ENCODE measurements around the gene TRIP13.
"Not testable (repeated sequence)": the region's sequence is repeated elsewhere in the genome, so short reads cannot be mapped to it uniquely, and the experiment has no call there.

The TRIP13 gene

DNA sequence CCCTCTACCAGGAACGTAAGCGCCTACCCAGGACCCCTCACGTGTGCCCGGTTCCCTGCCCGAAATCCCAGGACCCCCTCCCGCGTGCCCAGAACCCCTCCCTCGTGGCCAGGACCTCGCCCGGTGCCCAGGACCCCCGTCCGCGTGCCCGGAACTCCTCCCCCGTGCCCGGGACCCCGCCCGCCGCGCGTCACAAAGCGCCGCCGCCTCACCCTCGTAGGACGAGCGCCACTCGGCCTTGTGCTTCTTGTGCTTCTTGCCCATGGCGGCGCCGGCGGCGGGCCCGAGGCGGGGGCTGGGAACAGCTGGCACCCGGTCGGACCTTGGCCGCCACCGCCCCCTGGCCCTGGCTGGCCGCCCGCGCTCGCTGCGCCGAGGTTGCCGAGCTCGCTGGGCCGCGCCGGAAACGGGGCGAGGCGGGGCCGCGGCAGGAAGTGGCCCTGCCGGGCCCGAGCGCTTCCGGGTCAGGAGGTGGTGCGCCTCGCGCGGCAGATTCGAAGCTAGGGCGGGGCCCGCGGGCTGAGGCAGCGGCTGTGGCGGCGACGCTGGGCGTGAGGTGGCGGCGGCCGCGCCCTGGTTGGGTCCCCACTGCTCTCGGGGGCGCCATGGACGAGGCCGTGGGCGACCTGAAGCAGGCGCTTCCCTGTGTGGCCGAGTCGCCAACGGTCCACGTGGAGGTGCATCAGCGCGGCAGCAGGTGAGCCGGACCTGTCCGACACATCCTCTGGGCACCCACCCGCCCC lies at the start of gene TRIP13, which contains the start of gene BRD9:
TRIP13 (plus strand) TSS at position 491 of the 743 bp plus-strand sequence; CDS start at position 606, 115 bp downstream.
BRD9 (minus strand) TSS at position 408 of the 743 bp plus-strand sequence; CDS start at position 264, 144 bp downstream.
- peak; percentile 96 for DNase-seq

GRCh38 chr5:843371-843770 lies 49.3 kb upstream of the TRIP13 start:
- not testable (repeated sequence) for DNase-seq

GRCh38 chr5:843926-844325 lies 48.8 kb upstream of the TRIP13 start:
- DNase-seq, result not testable (repeated sequence)

DNA sequence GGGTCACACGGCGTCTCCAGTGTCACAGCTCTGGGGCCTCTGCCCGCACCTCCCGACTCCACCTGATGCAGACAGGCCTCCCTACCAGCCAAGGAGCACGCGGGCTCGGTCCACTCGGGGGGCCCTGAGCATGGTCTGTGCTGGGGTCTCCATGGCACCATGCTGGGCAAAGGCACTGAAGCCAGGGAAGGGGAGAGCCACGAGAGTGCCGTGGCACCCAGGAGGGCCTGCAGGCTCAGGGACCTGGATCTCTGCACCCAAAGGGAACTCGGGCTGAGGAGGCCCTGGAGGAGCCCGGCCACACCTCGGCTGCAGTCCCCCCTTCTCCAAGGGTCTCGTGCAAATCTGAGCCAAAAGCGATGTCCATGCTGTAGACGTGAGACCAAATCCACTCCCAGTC lies 48.3 kb upstream of the TRIP13 start:
- not testable (repeated sequence) for DNase-seq

DNA sequence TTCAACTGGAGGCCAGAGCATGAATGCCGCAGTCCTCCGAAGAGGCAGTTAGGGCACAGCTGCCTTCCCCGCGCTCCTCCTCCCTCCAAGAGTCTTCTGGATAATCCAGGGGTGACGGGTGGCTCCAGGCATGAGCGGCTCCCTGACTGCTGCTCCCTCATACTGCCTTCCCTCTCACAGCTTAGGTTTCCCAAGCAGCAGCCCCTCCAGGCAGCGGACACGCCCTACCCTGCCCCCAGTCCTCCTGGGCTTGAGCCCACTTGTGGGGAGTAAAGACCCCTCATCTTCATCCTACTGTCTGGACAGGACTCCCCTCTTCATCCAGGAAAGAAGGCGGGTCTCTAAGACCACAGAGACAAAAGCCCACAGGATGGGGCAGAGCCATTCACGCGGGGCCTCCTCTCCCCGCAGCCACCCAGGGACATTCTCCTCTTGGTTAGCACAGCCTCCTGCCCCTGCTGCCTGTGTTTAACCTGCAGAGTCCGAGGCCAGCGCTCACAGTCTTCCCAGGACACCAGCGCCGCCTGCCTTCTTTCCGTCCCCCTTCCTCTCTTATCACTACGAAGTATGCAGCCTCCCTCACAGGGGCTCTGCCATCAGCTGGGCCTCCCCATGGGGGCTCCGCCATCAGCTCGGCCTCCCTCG lies 47.5 kb upstream of the TRIP13 start:
- not testable (repeated sequence) for DNase-seq

GRCh38 chr5:845676-846601 lies 46.7 kb upstream of the TRIP13 start:
- not testable (repeated sequence) for DNase-seq

GRCh38 chr5:846602-847091 lies 46.0 kb upstream of the TRIP13 start:
- not testable (repeated sequence) for DNase-seq

GRCh38 chr5:847212-847611 lies 45.5 kb upstream of the TRIP13 start:
- DNase-seq, result not testable (repeated sequence)

GRCh38 chr5:847736-848135 lies 44.9 kb upstream of the TRIP13 start:
- not testable (repeated sequence) for DNase-seq

DNA sequence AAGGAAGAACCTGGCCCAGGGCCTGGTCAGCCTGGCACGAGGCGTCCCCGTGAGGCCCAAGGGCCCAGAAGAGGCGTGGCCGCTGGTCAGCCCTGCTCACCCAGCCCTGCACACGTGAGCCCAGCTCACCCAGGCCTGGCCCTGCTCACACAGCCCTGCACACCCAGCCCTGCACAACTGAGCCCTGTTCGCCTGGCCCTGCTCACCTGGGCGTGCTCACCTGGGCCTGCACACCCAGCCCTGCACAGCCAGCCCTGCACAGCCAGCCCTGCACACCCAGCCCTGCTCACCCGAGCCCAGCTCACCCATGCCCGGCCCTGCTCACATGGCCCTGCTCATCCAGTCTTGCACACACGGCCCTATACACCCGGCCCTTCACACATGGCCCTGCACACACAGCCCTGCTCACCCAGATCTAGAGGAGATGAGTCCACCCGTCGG lies 44.0 kb upstream of the TRIP13 start:
- DNase-seq, result no peak

DNA sequence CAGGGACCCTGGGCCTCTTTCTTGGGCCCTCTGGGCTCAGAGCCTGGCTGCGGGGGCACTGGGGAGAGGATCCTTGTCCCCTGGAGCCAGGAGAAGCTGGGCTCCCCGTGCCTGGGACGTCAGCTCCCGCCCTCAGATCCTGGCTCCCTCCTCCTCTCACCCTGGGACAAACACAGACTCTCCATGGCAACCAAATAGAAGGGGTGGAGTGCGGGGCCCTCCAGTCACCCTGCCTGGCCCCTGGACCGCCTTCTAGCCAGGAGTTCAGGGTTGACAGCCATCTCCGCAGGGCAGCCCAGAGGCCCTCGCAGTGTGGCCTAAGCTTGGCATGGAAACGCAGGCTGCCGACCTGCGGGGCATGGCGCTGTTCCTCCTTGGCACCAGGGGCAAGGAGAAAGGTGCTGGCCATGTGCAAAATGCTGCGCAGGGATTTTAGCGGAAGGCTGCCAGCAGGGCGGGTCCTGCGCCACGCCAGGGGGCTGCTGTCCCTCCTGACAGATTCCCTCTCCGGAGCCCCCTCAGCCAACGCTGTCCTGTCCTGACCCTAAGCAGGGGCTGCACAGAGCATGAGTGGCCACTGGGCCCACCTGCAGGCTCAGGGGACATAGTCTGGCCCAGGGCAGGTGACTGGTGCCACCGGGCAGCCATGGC lies 42.9 kb upstream of the TRIP13 start:
- DNase-seq, result no peak

DNA sequence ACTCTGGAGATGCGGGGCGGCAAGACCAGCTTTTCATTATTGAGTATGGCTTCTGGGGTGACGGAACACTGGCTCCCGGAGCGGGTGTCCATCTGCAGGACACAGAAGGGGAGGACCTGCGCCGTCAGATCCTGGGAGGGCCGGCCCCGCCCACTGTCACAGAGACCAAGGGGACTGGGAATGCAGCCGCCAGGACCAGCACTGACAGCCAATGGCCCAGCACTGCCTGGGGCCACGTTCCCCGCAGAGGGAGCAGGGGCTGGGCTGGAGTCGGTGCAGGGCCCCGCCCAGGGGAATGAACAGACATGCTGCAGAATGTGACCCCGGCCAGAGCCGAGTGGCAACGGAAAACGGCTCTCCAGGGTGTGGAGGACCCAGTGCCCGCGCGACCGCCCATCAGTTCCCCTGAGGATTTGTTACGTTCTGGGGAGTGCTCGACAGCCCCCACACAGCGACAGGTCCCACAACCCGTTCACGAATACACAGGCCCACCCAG lies 42.1 kb upstream of the TRIP13 start, which contains the start of gene ZDHHC11:
ZDHHC11 (minus strand) TSS at position 476 of the 496 bp plus-strand sequence; CDS start at position 92, 384 bp downstream.
- no peak for DNase-seq

GRCh38 chr5:851076-851475 lies 41.6 kb upstream of the TRIP13 start:
- DNase-seq, result no peak

DNA sequence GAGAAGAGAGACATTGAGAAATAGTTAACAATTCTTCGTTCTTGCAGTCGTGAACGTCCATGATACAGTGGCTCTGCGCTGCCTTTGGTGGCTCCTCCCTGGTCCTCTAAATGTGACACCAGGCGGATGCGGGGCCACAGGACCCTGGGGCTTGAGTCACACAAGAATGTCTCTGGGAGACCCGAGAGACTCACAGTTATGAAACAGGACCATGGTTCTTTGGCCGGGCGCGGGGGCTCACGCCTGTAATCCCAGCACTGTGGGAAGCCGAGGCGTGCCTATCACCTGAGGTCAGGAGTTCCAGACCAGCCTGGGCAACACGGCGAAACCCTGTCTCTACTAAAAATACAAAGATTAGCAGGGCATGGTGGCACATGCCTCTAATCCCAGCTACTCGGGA lies 41.1 kb upstream of the TRIP13 start:
- no peak for DNase-seq

GRCh38 chr5:852018-852417 lies 40.7 kb upstream of the TRIP13 start:
- no peak for DNase-seq

DNA sequence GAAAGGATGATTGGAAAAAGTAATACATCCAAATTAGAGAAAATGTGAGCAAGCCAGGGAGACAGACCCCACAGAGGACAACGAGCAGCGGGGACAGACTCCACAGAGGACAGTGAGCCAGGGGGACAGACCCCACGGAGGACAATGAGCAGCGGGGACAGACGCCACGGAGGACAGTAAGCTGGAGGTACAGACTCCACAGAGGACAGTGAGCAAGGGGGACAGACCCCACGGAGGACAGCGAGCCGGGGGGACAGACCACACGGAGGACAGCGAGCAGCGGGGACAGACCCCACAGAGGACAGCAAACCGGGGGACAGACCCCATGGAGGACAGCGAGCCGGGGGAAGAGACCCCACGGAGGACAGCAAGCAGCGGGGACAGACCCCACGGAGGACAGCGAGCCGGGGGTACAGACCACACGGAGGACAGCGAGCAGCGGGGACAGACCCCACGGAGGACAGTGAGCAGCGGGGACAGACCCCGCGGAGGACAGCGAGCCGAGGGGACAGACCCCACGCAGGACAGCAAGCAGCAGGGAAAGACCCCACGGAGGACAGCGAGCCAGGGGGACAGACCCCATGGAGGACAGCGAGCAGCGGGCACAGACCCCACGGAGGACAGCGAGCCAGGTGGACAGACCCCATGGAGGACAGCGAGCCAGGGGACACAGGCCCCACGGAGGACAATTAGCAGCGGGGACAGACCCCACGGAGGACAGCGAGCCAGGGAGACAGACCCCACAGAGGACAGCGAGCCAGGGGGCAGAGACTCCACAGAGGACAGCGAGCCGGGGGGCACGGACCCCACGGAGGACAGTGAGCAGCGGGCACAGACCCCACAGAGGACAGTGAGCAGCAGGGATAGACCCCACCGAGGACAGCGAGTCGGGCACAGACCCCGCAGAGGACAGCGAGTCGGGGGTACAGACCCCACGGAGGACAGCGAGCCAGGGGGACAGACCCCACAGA lies 40.0 kb upstream of the TRIP13 start:
- no peak for DNase-seq

- DNase-seq, result not testable (repeated sequence)
Observed at GRCh38 chr5:853416-854090, 39.1 kb upstream of the TRIP13 start.

- DNase-seq, result no peak
Observed at GRCh38 chr5:854217-854616, 38.5 kb upstream of the TRIP13 start.

DNA sequence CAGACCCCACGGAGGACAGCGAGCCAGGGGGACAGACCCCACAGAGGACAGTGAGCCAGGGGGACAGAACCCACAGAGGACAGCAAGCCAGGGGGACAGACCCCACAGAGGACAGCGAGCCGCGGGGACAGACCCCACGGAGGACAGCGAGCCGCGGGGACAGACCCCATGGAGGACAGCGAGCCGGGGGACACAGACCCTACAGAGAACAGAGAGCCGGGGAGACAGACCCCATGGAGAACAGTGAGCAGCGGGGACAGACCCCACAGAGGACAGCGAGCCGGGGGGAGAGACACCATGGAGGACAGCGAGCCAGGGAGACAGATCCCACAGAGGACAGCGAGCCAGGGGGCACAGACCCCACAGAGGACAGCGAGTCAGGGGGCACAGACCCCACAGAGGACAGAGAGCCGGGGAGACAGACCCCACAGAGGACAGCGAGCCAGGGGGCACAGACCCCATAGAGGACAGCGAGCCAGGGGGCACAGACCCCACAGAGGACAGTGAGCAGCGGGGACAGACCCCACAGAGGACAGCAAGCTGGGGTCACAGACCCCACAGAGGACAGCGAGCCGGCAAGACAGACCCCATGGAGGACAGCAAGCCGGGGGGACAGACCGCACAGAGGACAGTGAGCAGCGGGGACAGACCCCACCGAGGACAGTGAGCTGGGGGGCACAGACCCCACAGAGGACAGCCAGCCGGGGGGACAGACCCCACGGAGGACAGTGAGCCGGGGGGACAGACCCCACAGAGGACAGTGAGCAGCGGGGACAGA lies 37.5 kb upstream of the TRIP13 start:
- DNase-seq, result no peak

All from RPMI8226 (cell line).